SH-SY5Y (cell line): ENCODE results near the gene TGM1.

Experiments
- GATA2 ChIP-seq: IDR thresholded peaks from 2 replicates; pipeline ENCODE4 v1.6.1; 2011; ENCODE audit warnings: mild to moderate bottlenecking, low read depth, low read length
- GATA3 ChIP-seq: IDR thresholded peaks from 2 replicates; pipeline ENCODE4 v1.6.1; 2011; ENCODE audit warnings: low read depth, mild to moderate bottlenecking, low read length, moderate library complexity

- TF ChIP-seq GATA2 (no peak), GATA3 (no peak)
These were observed 22.4 kb upstream of the TGM1 start for GRCh38 chr14:24285351-24285750.
